Fibroblast of lung (primary cell): ENCODE results near the gene DDX10.

Experiments used
- EZH2 ChIP-seq: IDR thresholded peaks from 2 replicates; pipeline ENCODE4 v1.5.1; 2012; ENCODE audit warnings: low read length, control low read depth, mild to moderate bottlenecking; ENCODE audit errors: missing control alignments
- TF ChIP-seq, protein P1 (sequence below), 2 donors: IDR thresholded peaks in 1 of 2; conservative IDR thresholded peaks in 1 of 2; 1 replicate in 1 of 2; 2 replicates in 1 of 2; pipeline ENCODE4 v1.5.1; 2011 to 2012; ENCODE audit warnings: low read length in 2 of 2, control low read depth in 1 of 2, inconsistent platforms in 1 of 2, low read depth in 1 of 2, mild to moderate bottlenecking in 1 of 2

DNA sequence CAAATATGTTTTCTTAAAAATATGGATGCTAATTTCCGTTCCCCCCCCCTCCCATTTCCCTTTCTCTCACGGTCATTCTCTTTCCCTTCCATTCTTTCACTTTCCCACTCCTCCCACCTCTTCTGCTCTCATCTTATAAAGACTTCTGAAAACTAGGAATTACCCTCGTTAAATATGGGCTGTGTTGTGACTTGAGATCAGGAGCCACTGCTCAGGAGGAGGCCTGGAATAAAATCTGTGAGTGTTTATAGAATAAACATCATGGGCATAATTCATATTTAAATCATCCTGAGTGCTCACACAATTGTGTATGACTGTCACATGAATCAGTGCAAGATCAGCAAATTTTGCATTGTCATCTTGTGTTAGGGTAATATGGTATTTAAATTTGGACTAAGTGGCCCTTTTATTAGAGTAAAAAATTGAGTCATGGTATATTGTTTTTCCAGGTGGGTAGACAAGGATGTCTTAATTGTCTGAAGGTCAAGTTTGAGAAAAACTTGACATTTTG, 208.0 kb downstream of the DDX10 start:
- TF ChIP-seq EZH2, result no peak
- TF ChIP-seq, protein P1, sequence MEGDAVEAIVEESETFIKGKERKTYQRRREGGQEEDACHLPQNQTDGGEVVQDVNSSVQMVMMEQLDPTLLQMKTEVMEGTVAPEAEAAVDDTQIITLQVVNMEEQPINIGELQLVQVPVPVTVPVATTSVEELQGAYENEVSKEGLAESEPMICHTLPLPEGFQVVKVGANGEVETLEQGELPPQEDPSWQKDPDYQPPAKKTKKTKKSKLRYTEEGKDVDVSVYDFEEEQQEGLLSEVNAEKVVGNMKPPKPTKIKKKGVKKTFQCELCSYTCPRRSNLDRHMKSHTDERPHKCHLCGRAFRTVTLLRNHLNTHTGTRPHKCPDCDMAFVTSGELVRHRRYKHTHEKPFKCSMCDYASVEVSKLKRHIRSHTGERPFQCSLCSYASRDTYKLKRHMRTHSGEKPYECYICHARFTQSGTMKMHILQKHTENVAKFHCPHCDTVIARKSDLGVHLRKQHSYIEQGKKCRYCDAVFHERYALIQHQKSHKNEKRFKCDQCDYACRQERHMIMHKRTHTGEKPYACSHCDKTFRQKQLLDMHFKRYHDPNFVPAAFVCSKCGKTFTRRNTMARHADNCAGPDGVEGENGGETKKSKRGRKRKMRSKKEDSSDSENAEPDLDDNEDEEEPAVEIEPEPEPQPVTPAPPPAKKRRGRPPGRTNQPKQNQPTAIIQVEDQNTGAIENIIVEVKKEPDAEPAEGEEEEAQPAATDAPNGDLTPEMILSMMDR (conservative IDR thresholded peaks at IDR 0.05 in 1 of 2, IDR thresholded peaks at IDR 0.05 in 1 of 2; ENCODE audit: low read depth in 1 of 2, low read length in 2 of 2), result no peak
